ENCODE measurements around the gene DDX19B.

DDX19B gene

GRCh38 chr16:70372921-70373728 is 74.1 kb downstream of the DDX19B start:
- H3K27ac ChIP-seq = no peak overlapping the region
- TF ChIP-seq CTCF (conservative IDR thresholded peaks at IDR 0.05) (no peak), ZFX (IDR thresholded peaks at IDR 0.05) (no peak)

- no peak for TF ChIP-seq ZFX (IDR thresholded peaks at IDR 0.05)
- TF ChIP-seq CTCF (conservative IDR thresholded peaks at IDR 0.05) = no peak
- H3K27ac ChIP-seq = no peak overlapping the region
Measured at GRCh38 chr16:70374213-70374612, 75.2 kb downstream of the DDX19B start.

- no peak for TF ChIP-seq ZFX (IDR thresholded peaks at IDR 0.05)
- TF ChIP-seq CTCF (conservative IDR thresholded peaks at IDR 0.05) = no peak
- H3K27ac ChIP-seq = no peak overlapping the region
Measured at GRCh38 chr16:70375636-70376611, 76.9 kb downstream of the DDX19B start.

GRCh38 chr16:70377782-70378181 is 78.8 kb downstream of the DDX19B start:
- H3K27ac ChIP-seq = no peak overlapping the region
- TF ChIP-seq CTCF (conservative IDR thresholded peaks at IDR 0.05) = no peak
- TF ChIP-seq ZFX (IDR thresholded peaks at IDR 0.05) = no peak

- no peak overlapping the region for H3K27ac ChIP-seq
- TF ChIP-seq ZFX (IDR thresholded peaks at IDR 0.05) = no peak
- no peak for TF ChIP-seq CTCF (conservative IDR thresholded peaks at IDR 0.05)
Measured at GRCh38 chr16:70378869-70379493, 80.0 kb downstream of the DDX19B start.

- no peak for TF ChIP-seq CTCF (conservative IDR thresholded peaks at IDR 0.05)
- no peak for TF ChIP-seq ZFX (IDR thresholded peaks at IDR 0.05)
Measured at GRCh38 chr16:70380248-70380918, 81.4 kb downstream of the DDX19B start.

More at GRCh38 chr16:70380248-70380918, 81.4 kb downstream of the DDX19B start:
- peak overlapping the region; percentile 96 for H3K27ac ChIP-seq
